ENCODE measurements around the gene ST6GALNAC3.

ST6GALNAC3 gene

DNA sequence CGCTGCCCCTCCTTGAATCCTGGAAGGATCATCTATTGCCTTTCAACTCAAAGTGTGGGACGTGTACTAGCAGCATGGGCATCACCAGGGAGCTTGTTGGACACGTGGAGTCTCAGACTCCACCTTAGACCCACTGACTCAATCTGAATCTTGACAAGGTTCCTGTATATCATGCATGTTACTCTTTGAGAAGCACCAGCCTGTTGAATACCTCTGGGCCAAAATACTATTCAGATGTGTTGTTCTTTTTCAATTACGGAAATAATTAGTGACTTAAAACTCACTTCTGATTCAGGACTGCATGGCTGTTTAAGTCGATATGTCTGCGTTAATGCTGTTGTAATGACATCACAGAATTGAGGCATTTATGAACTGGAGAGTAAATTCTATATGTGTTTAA is 70.8 kb downstream of the ST6GALNAC3 start:
- DNase-seq = no peak

DNA sequence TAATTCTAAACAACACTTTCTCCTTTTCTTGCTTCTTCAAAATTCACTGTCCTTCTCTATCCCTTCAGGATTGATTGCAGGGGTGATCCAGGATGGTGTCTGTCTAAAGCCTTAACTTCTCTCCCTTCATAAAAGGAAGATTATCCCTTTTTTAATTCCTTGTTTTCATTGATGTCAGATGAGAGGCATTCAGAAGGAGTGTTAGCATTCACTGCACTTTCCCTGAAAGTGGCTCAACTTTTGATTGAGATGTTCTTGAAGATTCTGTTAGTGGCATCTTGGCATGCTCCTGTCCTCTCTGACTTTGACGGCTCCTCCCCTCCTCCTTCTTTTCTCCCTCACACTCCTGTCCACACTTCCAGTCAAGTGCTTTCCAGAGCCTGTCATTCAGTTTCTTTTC is 71.6 kb downstream of the ST6GALNAC3 start:
- DNase-seq = no peak

- no peak for DNase-seq
Measured at GRCh38 chr1:76147917-76148316, 73.4 kb downstream of the ST6GALNAC3 start.

DNA sequence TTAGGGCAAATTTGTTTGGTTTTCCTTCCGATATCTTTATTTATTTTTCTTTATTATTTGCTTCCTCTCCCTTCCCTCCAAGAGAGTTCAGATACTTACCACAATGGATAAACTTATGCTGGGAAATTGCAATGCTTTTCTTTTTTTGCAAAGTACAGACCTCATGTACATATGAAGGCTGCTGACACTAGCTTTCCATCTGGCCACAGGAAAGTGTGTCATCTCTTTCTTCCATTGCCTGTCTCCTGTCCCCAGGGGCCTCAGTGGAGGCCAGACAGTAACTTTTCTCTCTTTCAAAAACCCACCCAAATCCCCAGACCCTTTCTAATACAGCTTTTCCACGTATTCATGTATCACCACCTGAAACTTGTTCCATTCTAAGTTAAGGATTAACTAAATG is 73.9 kb downstream of the ST6GALNAC3 start:
- DNase-seq = no peak

DNA sequence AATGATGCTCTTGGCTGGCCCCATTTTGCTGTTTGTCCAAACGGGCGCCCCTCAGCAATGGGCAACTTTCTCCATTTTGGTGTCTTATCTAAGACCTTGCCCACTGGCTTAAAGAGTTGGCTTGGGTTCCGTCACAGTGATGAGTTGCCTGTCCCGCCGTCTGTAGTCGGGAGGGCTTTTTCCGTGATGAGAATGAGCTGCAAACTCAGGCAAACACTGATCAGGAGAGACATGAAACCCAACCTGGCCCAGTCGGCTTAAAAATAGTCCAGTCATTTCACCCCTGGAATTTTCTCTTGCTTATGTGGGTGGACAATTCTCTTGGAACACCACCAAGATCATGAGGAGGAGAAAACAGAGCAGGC is 79.3 kb downstream of the ST6GALNAC3 start:
- DNase-seq = no peak

DNA sequence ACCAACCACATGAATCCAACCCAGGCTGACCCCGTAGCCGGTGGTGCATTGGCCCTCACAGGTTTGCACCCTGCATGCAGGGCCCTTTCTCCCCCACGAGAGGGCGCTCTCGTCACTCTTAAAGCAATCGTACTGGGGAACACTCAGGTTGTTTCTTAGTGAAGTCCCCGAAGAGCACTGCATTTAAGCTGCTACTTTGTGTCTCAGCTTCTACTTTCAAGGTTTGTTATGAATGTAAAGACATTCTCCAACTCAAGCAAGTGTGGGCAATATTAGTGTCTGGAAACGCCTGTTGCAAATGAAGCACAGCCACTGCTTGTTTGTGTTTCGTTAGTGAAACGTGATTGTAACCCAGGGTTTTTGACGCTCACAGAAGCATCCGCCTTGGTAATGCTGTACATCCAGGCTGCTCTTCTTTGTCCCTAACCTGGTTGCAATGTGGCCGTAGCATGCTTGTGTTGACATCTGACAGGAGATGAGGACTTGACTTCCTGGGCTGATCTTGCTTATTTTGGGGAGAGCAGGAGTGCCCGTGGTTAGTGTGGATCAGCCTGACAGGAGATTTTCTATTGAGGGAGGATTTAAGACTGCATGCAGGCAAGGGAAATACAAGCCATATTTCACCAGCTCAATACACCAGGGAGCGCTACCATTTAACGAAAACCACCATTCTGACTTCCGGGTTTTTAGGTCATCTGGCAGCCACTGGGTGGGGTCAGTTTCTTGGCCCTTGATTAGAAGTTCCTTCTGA is 79.8 kb downstream of the ST6GALNAC3 start:
- DNase-seq = peak; percentile 84

DNA sequence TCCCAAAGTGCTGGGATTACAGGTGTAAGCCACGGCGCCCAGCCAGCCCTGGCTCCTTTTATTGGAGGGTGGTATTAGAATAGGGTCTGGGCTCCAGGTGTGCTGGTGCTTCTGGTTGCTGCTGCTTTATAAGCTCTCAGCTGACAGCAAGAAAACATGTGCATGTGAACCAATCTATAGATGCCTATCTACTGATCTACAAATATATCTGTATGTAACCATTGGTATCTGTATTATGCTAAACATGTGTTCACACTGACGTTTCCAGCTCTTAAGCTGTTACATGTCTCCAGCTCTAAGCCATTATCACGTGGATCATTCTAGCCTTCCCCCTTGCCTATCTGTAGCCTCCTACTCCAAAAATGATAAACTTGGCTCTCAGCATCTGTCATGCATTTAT is 82.4 kb downstream of the ST6GALNAC3 start:
- no peak for DNase-seq

GRCh38 chr1:76158126-76158525 is 83.6 kb downstream of the ST6GALNAC3 start:
- DNase-seq = no peak

DNA sequence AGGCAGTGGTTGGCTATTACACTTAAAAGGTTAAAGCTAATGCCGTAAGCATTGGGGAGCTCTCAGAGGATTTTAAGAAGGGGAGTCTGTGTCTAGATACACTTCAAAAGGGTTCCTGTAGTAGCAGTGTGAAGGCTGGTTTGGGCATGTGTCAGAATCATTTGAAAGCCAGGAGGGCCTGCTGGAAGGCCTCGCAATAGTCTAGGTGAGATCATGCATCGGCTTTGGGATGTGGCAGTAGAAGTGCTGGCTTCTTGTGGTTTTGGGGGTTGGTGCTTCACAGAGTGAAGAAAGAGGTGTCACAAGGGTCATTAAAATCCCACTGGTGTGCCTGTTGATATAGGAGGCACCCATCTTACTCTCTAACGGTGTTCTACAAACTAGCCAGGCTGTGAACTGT is 85.7 kb downstream of the ST6GALNAC3 start:
- DNase-seq = no peak

- no peak for DNase-seq
Measured at GRCh38 chr1:76161451-76161850, 86.9 kb downstream of the ST6GALNAC3 start.

- no peak for DNase-seq
Measured at GRCh38 chr1:76162254-76162653, 87.7 kb downstream of the ST6GALNAC3 start.

DNA sequence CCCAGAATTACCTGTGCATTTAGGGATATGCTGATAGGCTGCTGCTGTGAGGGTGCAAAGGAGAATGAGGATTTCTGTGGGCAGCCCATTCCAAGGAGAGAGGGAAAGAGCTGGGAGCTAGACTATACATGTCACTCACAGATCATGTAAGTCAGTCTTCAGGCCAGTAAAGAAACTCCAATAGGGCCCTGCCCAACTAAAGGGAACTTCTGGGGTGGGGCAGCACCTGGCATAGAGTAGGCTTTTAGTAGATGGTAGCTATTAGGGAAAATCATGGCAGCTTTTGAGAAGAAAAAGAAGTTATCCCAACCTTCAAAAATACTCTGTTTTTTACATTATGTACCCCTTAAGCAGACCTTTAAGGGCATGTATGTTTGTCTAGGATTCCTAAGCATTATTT is 89.6 kb downstream of the ST6GALNAC3 start:
- DNase-seq = no peak

DNA sequence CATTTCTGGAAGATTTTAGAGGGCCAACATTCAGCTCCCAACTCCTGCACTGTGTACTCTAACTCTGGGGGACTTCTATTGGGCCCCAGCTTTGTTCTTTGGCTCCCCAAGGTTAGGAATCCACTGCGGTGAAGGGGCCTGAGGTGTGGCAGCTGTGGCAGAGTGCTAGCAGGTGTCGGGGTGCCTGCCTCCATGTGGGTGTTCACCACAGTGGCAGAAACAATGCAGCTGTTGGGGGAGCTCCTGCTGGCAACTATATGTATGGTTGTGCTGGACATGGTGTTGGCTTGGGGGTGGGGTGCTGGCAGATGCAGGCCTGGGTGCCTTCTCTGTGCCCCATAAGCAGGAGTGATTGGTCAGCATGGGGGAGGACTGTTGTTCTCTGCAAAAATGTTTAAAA is 95.5 kb downstream of the ST6GALNAC3 start:
- DNase-seq = no peak

- no peak for DNase-seq
Measured at GRCh38 chr1:76170513-76170912, 96.0 kb downstream of the ST6GALNAC3 start.

- no peak for DNase-seq
Measured at GRCh38 chr1:76176000-76176399, 101.5 kb downstream of the ST6GALNAC3 start.

- no peak for DNase-seq
Measured at GRCh38 chr1:76177615-76178014, 103.1 kb downstream of the ST6GALNAC3 start.

DNA sequence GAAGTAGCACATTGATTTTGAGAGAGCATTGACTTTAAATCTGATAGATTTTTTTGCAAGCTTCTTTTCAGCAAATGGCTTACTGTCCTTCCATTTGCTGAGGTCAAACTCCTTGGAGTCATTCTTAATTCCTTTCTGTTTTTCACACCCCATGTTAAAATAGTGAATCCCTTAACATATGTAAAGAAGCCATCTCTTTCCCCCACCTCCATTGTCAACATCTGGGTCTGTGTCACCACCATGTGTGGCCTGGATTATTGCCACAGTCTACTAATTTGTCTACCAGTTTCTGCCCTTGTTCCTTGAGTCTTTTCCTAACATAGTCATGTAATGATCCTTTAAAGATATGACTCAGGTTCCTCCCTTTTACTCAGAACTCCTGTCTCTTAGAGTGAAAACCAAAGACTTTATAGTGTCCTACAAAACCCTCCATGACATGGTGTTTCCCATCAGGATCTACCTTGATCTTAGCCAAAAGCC is 104.7 kb downstream of the ST6GALNAC3 start:
- DNase-seq = no peak

DNA sequence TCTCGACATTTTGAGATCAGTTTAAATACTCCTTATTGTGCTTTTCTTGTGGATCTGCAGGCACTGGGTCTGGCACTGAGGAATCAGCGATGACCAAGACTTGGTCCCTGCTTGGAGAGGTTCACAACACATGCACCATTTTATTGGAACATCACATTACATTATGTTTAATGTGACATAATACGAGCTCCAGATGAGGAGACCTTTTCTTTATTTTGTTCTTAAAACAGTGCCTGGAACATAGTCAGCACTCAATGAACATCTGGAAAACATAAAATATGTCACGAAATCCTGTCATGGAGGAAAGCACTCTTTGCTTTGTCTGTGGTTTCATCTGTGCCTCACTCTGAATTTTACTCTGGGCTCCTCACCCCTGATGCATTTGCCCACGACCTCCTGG is 110.7 kb downstream of the ST6GALNAC3 start:
- no peak for DNase-seq

DNA sequence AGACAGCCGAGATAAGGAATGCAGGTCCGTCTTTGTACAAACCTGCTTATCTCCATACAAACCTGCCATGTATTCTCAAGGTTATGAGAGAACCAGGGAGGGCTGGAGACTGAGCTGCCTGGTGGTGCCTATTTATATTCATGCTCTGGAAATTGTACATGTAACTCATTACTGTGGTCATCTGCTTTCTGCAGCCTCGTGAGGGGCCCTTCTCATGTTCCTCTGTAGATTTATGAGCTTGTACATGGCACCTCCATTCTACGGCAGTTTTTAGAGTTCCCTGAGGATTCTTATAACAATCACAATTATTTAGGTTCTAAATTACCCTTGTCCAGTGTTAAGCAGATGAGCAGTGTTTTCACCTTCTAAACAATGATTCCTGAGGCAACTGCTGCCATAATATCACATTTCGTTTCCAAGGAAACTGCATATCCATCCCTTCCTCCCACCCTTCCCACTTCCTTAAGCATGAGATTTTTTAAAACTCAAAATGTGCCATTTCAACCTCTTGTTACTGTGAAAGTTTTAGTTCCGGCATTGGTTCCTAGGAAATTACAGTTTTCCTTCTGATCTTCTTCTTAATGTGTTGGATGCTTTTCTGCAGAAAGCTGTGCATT is 112.1 kb downstream of the ST6GALNAC3 start:
- DNase-seq = no peak

DNA sequence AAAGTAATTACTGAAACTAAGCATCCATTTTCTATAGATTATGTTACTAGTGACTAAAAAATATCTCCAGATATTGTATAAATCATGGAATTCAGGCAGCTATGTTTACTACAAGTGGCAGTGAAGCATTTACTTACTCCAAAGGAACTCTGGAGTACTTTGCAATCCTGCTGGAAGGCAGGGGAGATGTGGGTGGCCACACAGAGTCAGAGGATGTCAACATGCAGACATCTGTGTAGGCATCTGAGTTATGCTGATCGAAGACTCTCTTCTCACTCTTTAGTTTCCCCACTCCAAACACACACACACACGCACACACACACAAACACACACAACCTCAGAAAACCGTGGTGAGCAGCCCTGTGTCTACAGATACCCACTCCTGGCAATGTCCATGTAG is 112.9 kb downstream of the ST6GALNAC3 start:
- DNase-seq = no peak

DNA sequence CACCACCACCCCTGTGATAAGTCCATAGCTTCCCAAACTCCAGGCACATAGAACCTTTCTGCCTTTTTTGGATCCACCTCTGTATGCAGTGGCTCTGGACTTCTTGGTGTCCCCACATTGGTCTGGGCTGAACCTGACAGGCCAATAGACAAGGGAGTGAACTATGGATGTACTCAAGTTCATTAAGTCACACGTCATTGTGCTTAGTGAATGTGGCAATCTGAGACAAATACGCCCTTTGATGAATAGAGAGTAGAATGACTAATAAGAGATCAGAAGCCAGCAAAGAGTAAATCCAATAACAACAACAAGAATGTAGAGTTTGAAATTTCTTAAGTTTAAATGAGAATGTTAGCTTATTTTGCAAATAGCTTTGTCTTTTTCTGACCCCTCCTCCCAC is 114.8 kb downstream of the ST6GALNAC3 start:
- DNase-seq = no peak

DNA sequence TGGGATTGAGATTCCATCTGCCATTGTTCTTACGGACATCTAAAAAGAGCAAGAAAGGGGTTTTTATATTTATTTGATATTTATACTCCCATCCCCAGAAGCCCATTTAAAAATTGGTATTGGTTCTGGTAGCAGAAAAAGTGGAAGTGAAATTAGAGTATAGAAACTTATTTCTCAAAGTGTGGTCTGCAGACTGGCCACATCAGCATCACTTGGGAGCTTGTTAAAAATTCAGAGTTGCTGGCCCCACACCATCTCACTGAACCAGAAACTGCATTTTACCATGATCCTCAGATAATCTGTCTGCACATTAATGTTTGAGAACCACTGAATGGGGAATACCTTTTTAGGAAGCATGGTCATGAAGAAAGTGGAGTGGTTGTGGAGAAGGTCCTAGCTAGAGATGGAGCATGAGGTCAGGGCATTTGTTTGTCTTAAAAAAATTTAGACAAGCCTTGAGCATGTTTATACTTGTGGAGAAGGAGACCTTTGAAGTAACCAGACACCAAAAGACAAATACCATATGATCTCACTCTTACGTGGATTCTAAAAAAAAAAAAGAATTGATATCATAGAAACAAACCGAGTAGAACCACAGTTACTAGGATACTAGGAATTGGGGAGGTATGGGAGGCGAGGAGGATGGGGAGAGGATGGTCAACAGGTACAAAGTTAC is 116.3 kb downstream of the ST6GALNAC3 start:
- DNase-seq = no peak

DNA sequence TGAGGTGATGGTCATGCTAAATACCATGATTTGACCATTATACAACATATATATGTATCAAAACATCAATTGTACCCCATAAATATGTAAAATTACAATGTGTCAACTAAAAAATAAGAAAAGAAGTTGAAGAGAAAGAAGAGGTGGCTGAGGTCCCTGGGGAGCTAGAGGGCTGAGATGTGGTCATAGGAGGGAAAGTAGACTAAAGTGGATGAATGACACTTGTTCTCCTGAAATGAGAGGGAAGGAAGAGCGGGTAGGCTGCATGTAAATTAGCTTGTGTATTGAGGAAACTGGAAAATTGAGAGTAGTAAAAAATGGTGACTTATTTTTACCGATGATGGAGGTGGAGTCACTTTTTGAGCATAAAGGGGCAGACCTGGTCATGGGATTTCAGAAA is 117.0 kb downstream of the ST6GALNAC3 start:
- DNase-seq = no peak

DNA sequence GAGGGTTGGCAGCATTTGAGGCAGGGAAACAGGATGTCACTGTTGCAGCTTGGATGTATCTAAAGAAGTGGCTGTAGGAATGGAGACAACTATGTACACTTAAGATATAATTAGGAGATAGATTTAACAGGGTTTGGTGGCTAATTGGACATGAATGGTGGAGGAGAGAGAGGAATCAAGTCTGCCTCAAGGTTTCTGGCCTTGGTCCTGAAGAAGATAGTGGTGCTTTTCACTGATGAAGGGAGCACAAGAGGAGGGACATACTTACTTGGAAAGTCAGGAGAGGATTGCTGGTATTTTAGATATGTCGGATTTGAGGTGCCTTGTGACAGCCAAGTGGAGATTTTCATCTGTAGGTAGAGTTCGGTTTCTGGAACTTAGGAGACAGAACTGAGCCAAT is 123.9 kb downstream of the ST6GALNAC3 start:
- DNase-seq = no peak

All from NCI-H1694 treated with DMSO at 0.1 percent for 48 hours (cell line).